NOMO-1 treated with DMSO at 0.1 percent for 48 hours (cell line): ENCODE measurements around the gene ATRN.
"Not testable (repeated sequence)": the region's sequence is repeated elsewhere in the genome, so short reads cannot be mapped to it uniquely, and the experiment has no call there.

Source experiments
- DNase-seq: peaks from one replicate; lab custom pipeline; 2025; ENCODE audit not compliant: unreplicated experiment; lab: John Stamatoyannopoulos, UW

The ATRN gene

GRCh38 chr20:3560578-3560977 lies 89.8 kb downstream of the ATRN start:
- no peak for DNase-seq

GRCh38 chr20:3563133-3563532 lies 92.3 kb downstream of the ATRN start:
- DNase-seq, result no peak

GRCh38 chr20:3563548-3564177 lies 92.8 kb downstream of the ATRN start:
- DNase-seq, result peak; percentile 42

GRCh38 chr20:3565851-3566250 lies 95.0 kb downstream of the ATRN start:
- DNase-seq, result no peak

- DNase-seq, result no peak
Measured at GRCh38 chr20:3572151-3572550, 101.3 kb downstream of the ATRN start.

GRCh38 chr20:3576363-3576762 lies 105.5 kb downstream of the ATRN start:
- DNase-seq, result no peak

- no peak for DNase-seq
Measured at GRCh38 chr20:3577366-3577765, 106.5 kb downstream of the ATRN start.

- no peak for DNase-seq
Measured at GRCh38 chr20:3580412-3580811, 109.6 kb downstream of the ATRN start.

GRCh38 chr20:3583765-3584164 lies 112.9 kb downstream of the ATRN start:
- no peak for DNase-seq

GRCh38 chr20:3586093-3586492 lies 115.3 kb downstream of the ATRN start:
- DNase-seq, result no peak

GRCh38 chr20:3590164-3590563 lies 119.3 kb downstream of the ATRN start:
- DNase-seq, result no peak

- no peak for DNase-seq
Measured at GRCh38 chr20:3592931-3593330, 122.1 kb downstream of the ATRN start.

GRCh38 chr20:3595541-3595940 lies 124.7 kb downstream of the ATRN start:
- no peak for DNase-seq

GRCh38 chr20:3603108-3603507 lies 132.3 kb downstream of the ATRN start:
- no peak for DNase-seq

- DNase-seq, result not testable (repeated sequence)
Measured at GRCh38 chr20:3605386-3605886, 134.6 kb downstream of the ATRN start.

GRCh38 chr20:3606021-3606420 lies 135.2 kb downstream of the ATRN start:
- DNase-seq, result no peak

GRCh38 chr20:3611901-3612300 lies 141.1 kb downstream of the ATRN start:
- no peak for DNase-seq

GRCh38 chr20:3612795-3613572 lies 142.2 kb downstream of the ATRN start:
- DNase-seq, result no peak

- no peak for DNase-seq
Measured at GRCh38 chr20:3613821-3614440, 143.1 kb downstream of the ATRN start.

- no peak for DNase-seq
Measured at GRCh38 chr20:3614466-3614865, 143.6 kb downstream of the ATRN start.

GRCh38 chr20:3615171-3615840 lies 144.5 kb downstream of the ATRN start:
- not testable (repeated sequence) for DNase-seq
